ENCODE results near the gene RNASE11. TPM values are rescaled to one million over a fixed set of nuclear protein-coding genes. Genes with fewer than 3 reads are reported as not detected.

RNASE11 gene
- total and polyA plus RNA-seq, 9 of the 15 experiments (the other 6 are each of a cell fraction or from before 2014, with no cell fraction given): 0.16 to 0.29 (median 0.22) TPM; not detected in 6

GRCh38 chr14:20603813-20604690, 16.3 kb upstream of the RNASE11 start (continued):
- no peak for TF ChIP-seq THAP12 (CRISPR knock-in tag; IDR thresholded peaks at IDR 0.05)
- TF ChIP-seq NELFE (IDR thresholded peaks at IDR 0.05; ENCODE audit: insufficient read depth, insufficient read length): no peak
- TF ChIP-seq CHD1 (IDR thresholded peaks at IDR 0.05; ENCODE audit: low read length): no peak
- TF ChIP-seq MYBL2 (IDR thresholded peaks at IDR 0.05; ENCODE audit: low read depth): no peak
- TF ChIP-seq MYBL2 (CRISPR knock-in tag; IDR thresholded peaks at IDR 0.05; ENCODE audit: borderline replicate concordance): no peak
- no peak for TF ChIP-seq ZNF23 (CRISPR knock-in tag; IDR thresholded peaks at IDR 0.05)

- POLR2A ChIA-PET: no interaction called here
- no peaks in the 10 kb centered on the region for H4K20me1 ChIP-seq (replicated peaks; ENCODE audit: control insufficient read depth, insufficient read depth, low read length)
- H3K4me3 ChIP-seq: no peak overlapping the region
- intact Hi-C loops (cut with micrococcal nuclease): no loop called here
- H3K9me1 ChIP-seq (ENCODE audit: control insufficient read depth, insufficient read depth, low read length): no peaks in the 10 kb centered on the region
- no peaks in the 10 kb centered on the region for H3K27me3 ChIP-seq (ENCODE audit: control insufficient read depth in 2 of 2, insufficient read depth in 2 of 2, low read length in 2 of 2)
- H3K79me2 ChIP-seq (ENCODE audit: control insufficient read depth, insufficient read depth, low read length): no peaks in the 10 kb centered on the region
- no peak overlapping the region for H3K9ac ChIP-seq (ENCODE audit: insufficient read depth in 1 of 2, low read depth in 2 of 2, low read length in 2 of 2)
- BruUV-seq (replicated peaks): no TSS peak
- peaks cover 0 to 6% of the 10 kb centered on the region in 2 experiments; a peak in 3 of 5 replicates for H3K4me1 ChIP-seq (replicated peaks in 1 of 2; ENCODE audit: control insufficient read depth in 2 of 2, insufficient read depth in 2 of 2, low read length in 2 of 2)
- no peaks in the 10 kb centered on the region for H3K9me3 ChIP-seq (replicated peaks; ENCODE audit: control insufficient read depth, insufficient read depth, low read depth, low read length)
- 80% methylated on average over 6 of the region's 9 CpGs for WGBS (ENCODE audit: insufficient coverage, low coverage, missing lambda C conversion rate)
- in situ Hi-C loops (cut with MboI): loop anchor here (10.0 kb wide), 1 partner anchor 188 kb away; the partner anchor contains the start of gene TEP1
- no peak overlapping the region for H3K27ac ChIP-seq (ENCODE audit: extremely low read depth, low read depth, low read length)
- no peaks in the 10 kb centered on the region for H3K36me3 ChIP-seq (ENCODE audit: control insufficient read depth, insufficient read depth, low read length)
- no peak for FAIRE-seq
- H3K4me2 ChIP-seq (ENCODE audit: insufficient read depth, low read length): no peak overlapping the region
- H2AFZ ChIP-seq (ENCODE audit: low read depth, low read length): no peak overlapping the region
- CTCF ChIA-PET (ENCODE audit: low intra/inter-chr PET ratio): no interaction called here
- ATAC-seq: no peak
- DNase-seq (ENCODE audit: extremely low read depth in 1 of 4, low spot score in 3 of 4): no peak
- TF ChIP-seq TGIF2 (CRISPR knock-in tag; IDR thresholded peaks at IDR 0.05): no peak
- TF ChIP-seq KDM2B (CRISPR knock-in tag; IDR thresholded peaks at IDR 0.05): no peak
- TF ChIP-seq MLX (CRISPR knock-in tag; conservative IDR thresholded peaks at IDR 0.05): no peak
- TF ChIP-seq GABPB1 (CRISPR knock-in tag; IDR thresholded peaks at IDR 0.05): no peak
- TF ChIP-seq DNMT1 (IDR thresholded peaks at IDR 0.05): no peak
- TF ChIP-seq ZBTB33 (CRISPR knock-in tag; IDR thresholded peaks at IDR 0.05): no peak
- TF ChIP-seq FOXJ2 (tag; IDR thresholded peaks at IDR 0.05): no peak
- TF ChIP-seq CBFB (CRISPR knock-in tag; IDR thresholded peaks at IDR 0.05): no peak
- TF ChIP-seq USF2 (CRISPR knock-in tag; IDR thresholded peaks at IDR 0.05): no peak
These were observed 14.8 kb upstream of the RNASE11 start for GRCh38 chr14:20602583-20602982.

All from K562 (cell line).